Measurements from ENCODE around the gene ARSD.
A peak's percentile ranks its signal among the peaks of the same experiment; 100 is the strongest.

The ARSD gene

GRCh38 chrX:2871831-2872230 is 57.3 kb downstream of the ARSD start:
- Mint-ChIP-seq H3K36me3 (ENCODE audit: low read depth) (peaks cover 90% of the 10 kb centered on the region), H3K27me3 (ENCODE audit: low read depth) (no peaks in the 10 kb centered on the region), H3K4me1 (peaks cover 5% of the 10 kb centered on the region), H3K27ac (peak overlapping the region in 1 of 3 experiments; percentile 18), H3K4me3 (no peak overlapping the region), H3K9me3 (peaks cover 40% of the 10 kb centered on the region)
- no peak for TF ChIP-seq CTCF (IDR thresholded peaks at IDR 0.05; ENCODE audit: unreplicated experiment in 3 of 3)

DNA sequence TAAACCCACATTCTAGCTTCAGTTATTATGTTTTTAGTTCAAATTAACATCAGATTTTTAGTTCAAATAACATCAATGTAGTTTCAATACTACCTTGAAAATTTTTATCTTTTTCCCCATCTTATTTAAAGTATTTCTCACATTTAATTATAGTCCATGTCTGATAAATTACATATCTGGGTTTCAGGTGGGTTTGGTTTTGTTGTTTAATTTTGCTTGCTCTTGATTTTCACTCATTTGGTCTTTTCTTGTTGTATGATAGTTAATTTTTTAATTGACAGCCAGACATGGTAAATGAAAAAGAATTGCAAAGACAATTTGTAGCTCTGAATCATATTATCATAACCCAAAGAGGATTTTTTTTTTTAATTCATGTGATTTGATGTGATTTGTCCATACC is 58.5 kb downstream of the ARSD start:
- no peak for TF ChIP-seq CTCF (IDR thresholded peaks at IDR 0.05; ENCODE audit: unreplicated experiment in 3 of 3)
- Mint-ChIP-seq H3K27me3 (ENCODE audit: low read depth) (no peaks in the 10 kb centered on the region), H3K27ac (no peak overlapping the region), H3K9me3 (peaks cover 38% of the 10 kb centered on the region), H3K36me3 (ENCODE audit: low read depth) (peaks cover 93% of the 10 kb centered on the region), H3K4me1 (peaks cover 5% of the 10 kb centered on the region), H3K4me3 (no peak overlapping the region)

- H3K36me3 Mint-ChIP-seq (ENCODE audit: low read depth) = peaks cover 89% of the 10 kb centered on the region
- H3K4me3 Mint-ChIP-seq = no peak overlapping the region
- no peak overlapping the region for H3K27ac Mint-ChIP-seq
- H3K27me3 Mint-ChIP-seq (ENCODE audit: low read depth) = no peaks in the 10 kb centered on the region
- no peak for TF ChIP-seq CTCF (IDR thresholded peaks at IDR 0.05; ENCODE audit: unreplicated experiment in 3 of 3)
- peaks cover 5% of the 10 kb centered on the region for H3K4me1 Mint-ChIP-seq
- peaks cover 23% of the 10 kb centered on the region for H3K9me3 Mint-ChIP-seq
Measured at GRCh38 chrX:2867206-2867605, 61.9 kb downstream of the ARSD start.

DNA sequence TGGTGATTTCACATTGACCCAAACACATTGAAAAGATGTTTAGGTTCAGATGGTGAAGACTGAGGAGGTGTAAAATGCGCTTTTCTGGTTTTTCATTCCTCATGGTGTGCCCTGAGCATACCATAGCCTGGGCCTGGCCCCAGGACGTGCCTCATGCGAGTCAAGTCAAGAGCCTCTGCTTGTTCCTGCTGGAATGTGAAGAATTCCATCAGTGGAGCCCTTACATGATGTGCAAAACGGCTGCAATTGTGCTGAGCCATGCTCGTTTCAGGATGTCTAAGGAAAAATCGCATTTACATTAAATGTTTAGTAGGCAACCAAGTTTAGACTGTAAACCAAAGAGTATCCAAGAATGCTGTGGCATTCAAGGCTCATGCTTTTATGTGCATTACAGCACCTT is 65.5 kb downstream of the ARSD start:
- Mint-ChIP-seq H3K4me1 (no peaks in the 10 kb centered on the region), H3K36me3 (ENCODE audit: low read depth) (peaks cover 75% of the 10 kb centered on the region), H3K9me3 (peaks cover 4% of the 10 kb centered on the region), H3K27me3 (ENCODE audit: low read depth) (no peaks in the 10 kb centered on the region), H3K27ac (peak overlapping the region in 2 of 3 experiments; percentile 60 to 87), H3K4me3 (no peak overlapping the region)
- TF ChIP-seq CTCF (IDR thresholded peaks at IDR 0.05; ENCODE audit: unreplicated experiment in 3 of 3) = no peak

GRCh38 chrX:2862404-2862803 is 66.7 kb downstream of the ARSD start:
- Mint-ChIP-seq H3K36me3 (ENCODE audit: low read depth) (peaks cover 73% of the 10 kb centered on the region), H3K27me3 (ENCODE audit: low read depth) (no peaks in the 10 kb centered on the region), H3K4me1 (no peaks in the 10 kb centered on the region), H3K4me3 (no peak overlapping the region), H3K9me3 (peaks cover 3% of the 10 kb centered on the region), H3K27ac (no peak overlapping the region)
- TF ChIP-seq CTCF (IDR thresholded peaks at IDR 0.05; ENCODE audit: unreplicated experiment in 3 of 3) = no peak

GRCh38 chrX:2859197-2859797 is 69.8 kb downstream of the ARSD start:
- peaks cover 66% of the 10 kb centered on the region for H3K36me3 Mint-ChIP-seq (ENCODE audit: low read depth)
- H3K4me1 Mint-ChIP-seq = no peaks in the 10 kb centered on the region
- no peak overlapping the region for H3K27ac Mint-ChIP-seq
- H3K4me3 Mint-ChIP-seq = no peak overlapping the region
- H3K27me3 Mint-ChIP-seq (ENCODE audit: low read depth) = no peaks in the 10 kb centered on the region
- TF ChIP-seq CTCF (IDR thresholded peaks at IDR 0.05; ENCODE audit: unreplicated experiment in 3 of 3) = no peak
- no peaks in the 10 kb centered on the region for H3K9me3 Mint-ChIP-seq

All from nephron (organoid).